Measurements from ENCODE around the gene CNN3.

The CNN3 gene

GRCh38 chr1:94856004-94856403 lies 70.9 kb downstream of the CNN3 start:
- H3K4me2 ChIP-seq (ENCODE audit: low read depth, low read length, poor library complexity, severe bottlenecking): no peak overlapping the region
- no peaks in the 10 kb centered on the region for H3K79me2 ChIP-seq (ENCODE audit: insufficient read depth, low read length)
- H3K9ac ChIP-seq (ENCODE audit: low read depth, low read length, poor library complexity, severe bottlenecking): no peak overlapping the region
- no peak for TF ChIP-seq CTCF (conservative IDR thresholded peaks at IDR 0.05; ENCODE audit: low read length)
- TF ChIP-seq EZH2phosphoT487 (IDR thresholded peaks at IDR 0.05; ENCODE audit: borderline replicate concordance): no peak
- no peaks in the 10 kb centered on the region for H3K27me3 ChIP-seq (ENCODE audit: insufficient read depth, low read length, poor library complexity, severe bottlenecking)
- no peaks in the 10 kb centered on the region for H3F3A ChIP-seq (ENCODE audit: low read depth)
- H3K9me2 ChIP-seq (replicated peaks; ENCODE audit: low read depth, low read length): no peaks in the 10 kb centered on the region
- no peaks in the 10 kb centered on the region for H3K9me3 ChIP-seq (ENCODE audit: insufficient read depth, low read depth, low read length)
- H3K4me1 ChIP-seq (ENCODE audit: insufficient read depth, low read length, poor library complexity, severe bottlenecking): no peaks in the 10 kb centered on the region
- no peak overlapping the region for H2AFZ ChIP-seq (ENCODE audit: low read length)
- no peak overlapping the region for H3K4me3 ChIP-seq (ENCODE audit: low read length, poor library complexity, severe bottlenecking)
- H3K36me3 ChIP-seq (ENCODE audit: insufficient read depth, low read length): no peaks in the 10 kb centered on the region
- H4K20me1 ChIP-seq (ENCODE audit: insufficient read depth, low read length, poor library complexity, severe bottlenecking): no peaks in the 10 kb centered on the region

GRCh38 chr1:94855307-94855700 lies 71.6 kb downstream of the CNN3 start:
- Histone ChIP-seq H3K4me3 (ENCODE audit: low read length, poor library complexity, severe bottlenecking) (no peak overlapping the region), H3K9me3 (ENCODE audit: insufficient read depth, low read depth, low read length) (no peaks in the 10 kb centered on the region), H3K79me2 (ENCODE audit: insufficient read depth, low read length) (no peaks in the 10 kb centered on the region), H3K36me3 (ENCODE audit: insufficient read depth, low read length) (no peaks in the 10 kb centered on the region), H4K20me1 (ENCODE audit: insufficient read depth, low read length, poor library complexity, severe bottlenecking) (no peaks in the 10 kb centered on the region), H3K9me2 (replicated peaks; ENCODE audit: low read depth, low read length) (no peaks in the 10 kb centered on the region), H3F3A (ENCODE audit: low read depth) (no peaks in the 10 kb centered on the region), H3K4me1 (ENCODE audit: insufficient read depth, low read length, poor library complexity, severe bottlenecking) (no peaks in the 10 kb centered on the region), H3K27me3 (ENCODE audit: insufficient read depth, low read length, poor library complexity, severe bottlenecking) (no peaks in the 10 kb centered on the region), H2AFZ (ENCODE audit: low read length) (no peak overlapping the region), H3K4me2 (ENCODE audit: low read depth, low read length, poor library complexity, severe bottlenecking) (no peak overlapping the region), H3K9ac (ENCODE audit: low read depth, low read length, poor library complexity, severe bottlenecking) (no peak overlapping the region)
- TF ChIP-seq EZH2phosphoT487 (IDR thresholded peaks at IDR 0.05; ENCODE audit: borderline replicate concordance) (no peak), CTCF (conservative IDR thresholded peaks at IDR 0.05; ENCODE audit: low read length) (no peak)

GRCh38 chr1:94854458-94855306 lies 72.2 kb downstream of the CNN3 start:
- no peaks in the 10 kb centered on the region for H3K4me1 ChIP-seq (ENCODE audit: insufficient read depth, low read length, poor library complexity, severe bottlenecking)
- H2AFZ ChIP-seq (ENCODE audit: low read length): peak overlapping the region; percentile 71

More at GRCh38 chr1:94854458-94855306, 72.2 kb downstream of the CNN3 start:
- H3K9me2 ChIP-seq (replicated peaks; ENCODE audit: low read depth, low read length): no peaks in the 10 kb centered on the region
- H3K4me3 ChIP-seq (ENCODE audit: low read length, poor library complexity, severe bottlenecking): peak overlapping the region; percentile 63
- no peaks in the 10 kb centered on the region for H3K27me3 ChIP-seq (ENCODE audit: insufficient read depth, low read length, poor library complexity, severe bottlenecking)
- H3K4me2 ChIP-seq (ENCODE audit: low read depth, low read length, poor library complexity, severe bottlenecking): peak overlapping the region; percentile 45
- no peaks in the 10 kb centered on the region for H3K9me3 ChIP-seq (ENCODE audit: insufficient read depth, low read depth, low read length)
- no peaks in the 10 kb centered on the region for H4K20me1 ChIP-seq (ENCODE audit: insufficient read depth, low read length, poor library complexity, severe bottlenecking)
- H3K79me2 ChIP-seq (ENCODE audit: insufficient read depth, low read length): no peaks in the 10 kb centered on the region
- H3K36me3 ChIP-seq (ENCODE audit: insufficient read depth, low read length): no peaks in the 10 kb centered on the region
- TF ChIP-seq EZH2phosphoT487 (IDR thresholded peaks at IDR 0.05; ENCODE audit: borderline replicate concordance): no peak
- peak; percentile 93 for TF ChIP-seq CTCF (conservative IDR thresholded peaks at IDR 0.05; ENCODE audit: low read length)
- peak overlapping the region; percentile 41 for H3K9ac ChIP-seq (ENCODE audit: low read depth, low read length, poor library complexity, severe bottlenecking)
- no peaks in the 10 kb centered on the region for H3F3A ChIP-seq (ENCODE audit: low read depth)
